GM12891 (cell line): ENCODE data around the gene FSD1.

ENCODE experiments used
- PAX5 ChIP-seq: IDR thresholded peaks from 2 replicates; pipeline ENCODE4 v1.6.1; 2011; ENCODE audit warnings: low read length, moderate library complexity, mild to moderate bottlenecking; ENCODE audit not compliant: insufficient read depth, severe bottlenecking
- POLR2A ChIP-seq: IDR thresholded peaks from 2 replicates; pipeline ENCODE4 v1.6.1; 2011; ENCODE audit warnings: low read depth, low read length, control low read depth
- POLR2AphosphoS5 ChIP-seq: IDR thresholded peaks from 2 replicates; pipeline ENCODE4 v1.6.1; 2011; ENCODE audit warnings: low read depth, low read length, control low read depth
- SPI1 ChIP-seq: IDR thresholded peaks from 2 replicates; pipeline ENCODE4 v1.6.1; 2011; ENCODE audit warnings: low read depth, low read length, control low read depth
- TAF1 ChIP-seq: IDR thresholded peaks from 2 replicates; pipeline ENCODE4 v1.6.1; 2011; ENCODE audit warnings: low read depth, low read length, control low read depth

- no peak for TF ChIP-seq POLR2AphosphoS5
- no peak for TF ChIP-seq TAF1
- no peak for TF ChIP-seq POLR2A
- TF ChIP-seq PAX5, result no peak
- no peak for TF ChIP-seq SPI1
These were observed 24.6 kb upstream of the FSD1 start for GRCh38 chr19:4279530-4280422.
